Ascending aorta (tissue), 2 donors: ENCODE results near the gene CENPA. TPM values are rescaled to one million over a fixed set of nuclear protein-coding genes. Genes with fewer than 3 reads are reported as not detected.

ENCODE experiments used
- DNase-seq, 2 donors: peaks; one replicate each; pipeline ENCODE4 v3.0.0-alpha.2; 2019; ENCODE audit warnings: low spot score in 2 of 2
- H3K27ac ChIP-seq, 2 donors: fragments of 200-600 bp; sonication (generic); one replicate each; pipeline ENCODE4 v1.5.1; 2016 to 2017; ENCODE audit warnings: mild to moderate bottlenecking in 1 of 2
- H3K27me3 ChIP-seq: fragments of 200-600 bp; sonication (generic); one replicate; pipeline ENCODE4 v1.5.1; 2017
- H3K36me3 ChIP-seq, 2 donors: fragments of 200-600 bp; sonication (generic); one replicate each; pipeline ENCODE4 v1.5.1; 2016
- H3K4me1 ChIP-seq, 2 donors: fragments of 200-600 bp; sonication (generic); one replicate each; pipeline ENCODE4 v1.5.1; 2016 to 2017; ENCODE audit warnings: mild to moderate bottlenecking in 1 of 2
- H3K4me3 ChIP-seq, 2 donors: fragments of 200-600 bp; sonication (generic); one replicate each; pipeline ENCODE4 v1.5.1; 2016 to 2017; ENCODE audit warnings: mild to moderate bottlenecking in 1 of 2
- H3K9me3 ChIP-seq, 2 donors: fragments of 200-600 bp; sonication (generic); one replicate each; pipeline ENCODE4 v1.5.1; 2016
- CTCF ChIP-seq, 3 experiments: fragments of 200-600 bp in 2 of 3; fragments of 450-650 bp in 1 of 3; sonication (generic) in 2 of 3; IDR thresholded peaks; one replicate each; pipeline ENCODE4 v1.5.1; 2016 to 2019; ENCODE audit warnings: antibody characterized with exemption in 3 of 3, mild to moderate bottlenecking in 1 of 3, moderate library complexity in 1 of 3
- intact Hi-C: fragments of 100-400 bp; cut with DNase I; formaldehyde crosslinking; loops from one replicate; pipeline ENCODE4 v1.15.1; 2023
- total RNA-seq: library from RNA; depleted of rRNA; stranded (reverse); fragments of >200 nt; gene quantifications from one replicate; pipeline ENCODE4 v1.1.0, GENCODE V29; 2016

The CENPA gene
- total RNA-seq, 1 donor from 2014 or later: not detected

- Histone ChIP-seq H3K4me3 (no peak overlapping the region), H3K36me3 (peaks cover 66 to 73% of the 10 kb centered on the region in 2 donors), H3K9me3 (no peaks in the 10 kb centered on the region), H3K27me3 (no peaks in the 10 kb centered on the region), H3K4me1 (peaks cover 11 to 13% of the 10 kb centered on the region in 2 donors), H3K27ac (no peak overlapping the region)
- intact Hi-C loops: no loop called here
- TF ChIP-seq CTCF (IDR thresholded peaks at IDR 0.05): no peak
- no peak for DNase-seq
Observed at GRCh38 chr2:26776195-26776800, 9.6 kb upstream of the CENPA start.

GRCh38 chr2:26778098-26778497, 7.8 kb upstream of the CENPA start:
- peaks cover 67 to 73% of the 10 kb centered on the region in 2 donors for H3K36me3 ChIP-seq
- TF ChIP-seq CTCF (IDR thresholded peaks at IDR 0.05): no peak
- intact Hi-C loops: no loop called here

GRCh38 chr2:26778507-26778906, 7.3 kb upstream of the CENPA start:
- Histone ChIP-seq H3K36me3 (peaks cover 67 to 73% of the 10 kb centered on the region in 2 donors), H3K9me3 (no peaks in the 10 kb centered on the region), H3K4me1 (no peaks in the 10 kb centered on the region), H3K27me3 (no peaks in the 10 kb centered on the region), H3K27ac (no peak overlapping the region), H3K4me3 (no peak overlapping the region)
- intact Hi-C loops: no loop called here
- DNase-seq: no peak
- no peak for TF ChIP-seq CTCF (IDR thresholded peaks at IDR 0.05)

More at GRCh38 chr2:26778098-26778497, 7.8 kb upstream of the CENPA start:
- no peak overlapping the region for H3K27ac ChIP-seq
- no peak for DNase-seq
- H3K27me3 ChIP-seq: no peaks in the 10 kb centered on the region
- H3K4me3 ChIP-seq: no peak overlapping the region
- H3K9me3 ChIP-seq: no peaks in the 10 kb centered on the region
- H3K4me1 ChIP-seq: no peaks in the 10 kb centered on the region

- H3K27me3 ChIP-seq: no peaks in the 10 kb centered on the region
- H3K4me3 ChIP-seq: no peak overlapping the region
- H3K27ac ChIP-seq: no peak overlapping the region
- no peaks in the 10 kb centered on the region for H3K9me3 ChIP-seq
- intact Hi-C loops: no loop called here
- no peak for DNase-seq
- H3K36me3 ChIP-seq: peaks cover 56 to 58% of the 10 kb centered on the region in 2 donors
- H3K4me1 ChIP-seq: peaks cover 0 to 4% of the 10 kb centered on the region in 2 donors
- no peak for TF ChIP-seq CTCF (IDR thresholded peaks at IDR 0.05)
Observed at GRCh38 chr2:26780203-26780760, 5.6 kb upstream of the CENPA start.

GRCh38 chr2:26782876-26783704, 2.8 kb upstream of the CENPA start:
- no peak overlapping the region for H3K4me3 ChIP-seq
- H3K27me3 ChIP-seq: no peaks in the 10 kb centered on the region
- H3K36me3 ChIP-seq: peaks cover 29 to 30% of the 10 kb centered on the region in 2 donors
- peaks cover 0 to 14% of the 10 kb centered on the region in 2 donors for H3K4me1 ChIP-seq
- no peak for TF ChIP-seq CTCF (IDR thresholded peaks at IDR 0.05)
- intact Hi-C loops: no loop called here
- H3K9me3 ChIP-seq: no peaks in the 10 kb centered on the region
- DNase-seq: no peak
- no peak overlapping the region for H3K27ac ChIP-seq
